Mesenchymal stem cell (in vitro differentiated cells and primary cell): ENCODE data around the gene HDAC4.
"Not testable (repeated sequence)": the region's sequence is repeated elsewhere in the genome, so short reads cannot be mapped to it uniquely, and the experiment has no call there.

ENCODE experiments used
- DNase-seq: peaks from one replicate; pipeline ENCODE4 v3.0.0-alpha.2; 2013
- H2AFZ ChIP-seq: one replicate; pipeline ENCODE4 v1.6.1; 2013; ENCODE audit warnings: low read depth, mild to moderate bottlenecking, control low read depth, inconsistent platforms, low read length, moderate library complexity
- H2AK5ac ChIP-seq: 2 replicates; pipeline ENCODE4 v1.6.1; 2013; ENCODE audit warnings: low read length, moderate library complexity, mild to moderate bottlenecking, inconsistent platforms; ENCODE audit not compliant: severe bottlenecking
- H2BK120ac ChIP-seq: one replicate; pipeline ENCODE4 v1.6.1; 2013; ENCODE audit warnings: low read depth, mild to moderate bottlenecking, inconsistent platforms, low read length, moderate library complexity
- H2BK12ac ChIP-seq, 2 experiments: one replicate each; pipeline ENCODE4 v1.6.1; 2013; ENCODE audit warnings: inconsistent platforms in 2 of 2, low read length in 2 of 2, mild to moderate bottlenecking in 2 of 2, moderate library complexity in 2 of 2, control low read depth in 1 of 2
- H2BK15ac ChIP-seq: one replicate; pipeline ENCODE4 v1.6.1; 2013; ENCODE audit warnings: mild to moderate bottlenecking, low read depth, inconsistent platforms; ENCODE audit not compliant: poor library complexity, severe bottlenecking
- H2BK5ac ChIP-seq: 2 replicates; pipeline ENCODE4 v1.6.1; 2013; ENCODE audit warnings: low read depth, mild to moderate bottlenecking, low read length, control low read depth, inconsistent platforms; ENCODE audit not compliant: poor library complexity, severe bottlenecking
- H3K14ac ChIP-seq, 2 experiments: one replicate each; pipeline ENCODE4 v1.6.1; 2013; ENCODE audit warnings: inconsistent platforms in 2 of 2, low read length in 2 of 2, control low read depth in 1 of 2, mild to moderate bottlenecking in 1 of 2, moderate library complexity in 1 of 2
- H3K18ac ChIP-seq, 2 experiments: one replicate each; pipeline ENCODE4 v1.6.1; 2013; ENCODE audit warnings: inconsistent platforms in 2 of 2, low read length in 2 of 2, control low read depth in 1 of 2, low read depth in 1 of 2, mild to moderate bottlenecking in 1 of 2
- H3K23ac ChIP-seq, 2 experiments: one replicate each; pipeline ENCODE4 v1.6.1; 2013; ENCODE audit warnings: inconsistent platforms in 2 of 2, low read length in 2 of 2, mild to moderate bottlenecking in 2 of 2, moderate library complexity in 2 of 2, control low read depth in 1 of 2
- H3K27ac ChIP-seq: 2 replicates; pipeline ENCODE4 v1.5.1; 2013; ENCODE audit warnings: mild to moderate bottlenecking, moderate library complexity, low read length, control low read depth, inconsistent platforms; ENCODE audit not compliant: poor library complexity, severe bottlenecking
- H3K27me3 ChIP-seq, 2 experiments: 2 replicates each; pipeline versions ENCODE4 v1.6.1 to v1.7.0; 2013; ENCODE audit warnings: low read length in 2 of 2, mild to moderate bottlenecking in 2 of 2, moderate library complexity in 2 of 2, control low read depth in 1 of 2, inconsistent platforms in 1 of 2; ENCODE audit not compliant: control insufficient read depth in 1 of 2, insufficient read depth in 1 of 2
- H3K36me3 ChIP-seq, 2 experiments: 2 replicates each; pipeline versions ENCODE4 v1.6.1 to v1.7.0; 2013; ENCODE audit warnings: low read length in 2 of 2, control low read depth in 1 of 2, inconsistent platforms in 1 of 2, low read depth in 1 of 2, mild to moderate bottlenecking in 1 of 2; ENCODE audit not compliant: insufficient read depth in 2 of 2, control insufficient read depth in 1 of 2
- H3K4ac ChIP-seq, 2 experiments: one replicate each; pipeline ENCODE4 v1.6.1; 2013; ENCODE audit warnings: inconsistent platforms in 2 of 2, low read length in 2 of 2, mild to moderate bottlenecking in 2 of 2, moderate library complexity in 2 of 2, control low read depth in 1 of 2, low read depth in 1 of 2
- H3K4me1 ChIP-seq: 2 replicates; pipeline ENCODE4 v1.6.1; 2013; ENCODE audit warnings: low read depth, low read length, control low read depth; ENCODE audit not compliant: control insufficient read depth, insufficient read depth
- H3K4me2 ChIP-seq: 2 replicates; pipeline ENCODE4 v1.6.1; 2013; ENCODE audit warnings: low read length, mild to moderate bottlenecking, inconsistent platforms; ENCODE audit not compliant: poor library complexity, severe bottlenecking
- H3K4me3 ChIP-seq, 2 experiments: 2 replicates each; pipeline versions ENCODE4 v1.5.1 to v1.7.0; 2013; ENCODE audit warnings: low read length in 2 of 2, mild to moderate bottlenecking in 2 of 2, control low read depth in 1 of 2, low read depth in 1 of 2; ENCODE audit not compliant: insufficient read depth in 1 of 2
- H3K79me1 ChIP-seq: replicated peaks from 2 replicates; pipeline ENCODE4 v1.6.1; 2013; ENCODE audit warnings: mild to moderate bottlenecking, control low read depth, low read length, inconsistent platforms; ENCODE audit not compliant: poor library complexity, severe bottlenecking
- H3K9ac ChIP-seq: 2 replicates; pipeline ENCODE4 v1.7.0; 2013; ENCODE audit warnings: mild to moderate bottlenecking, low read length, moderate library complexity
- H3K9me3 ChIP-seq: 2 replicates; pipeline ENCODE4 v1.7.0; 2013; ENCODE audit warnings: mild to moderate bottlenecking, low read length; ENCODE audit not compliant: control insufficient read depth
- H4K8ac ChIP-seq: one replicate; pipeline ENCODE4 v1.6.1; 2013; ENCODE audit warnings: inconsistent platforms, mild to moderate bottlenecking, low read length, moderate library complexity
- H4K91ac ChIP-seq: one replicate; pipeline ENCODE4 v1.6.1; 2013; ENCODE audit warnings: mild to moderate bottlenecking, low read length, inconsistent platforms
- WGBS: methylation state at CpG from one replicate; pipeline ENCODE4 v1.1.7; 2013; ENCODE audit warnings: mixed read lengths; 5-methylcytosine and 5-hydroxymethylcytosine counted together

HDAC4 gene

GRCh38 chr2:239038284-239038683, 362.5 kb downstream of the HDAC4 start:
- H3K4ac ChIP-seq, H2AK5ac ChIP-seq, H3K4me1 ChIP-seq, H3K9ac ChIP-seq, H2AFZ ChIP-seq, H2BK5ac ChIP-seq, H3K4me2 ChIP-seq, H3K14ac ChIP-seq, H2BK15ac ChIP-seq, DNase-seq, H2BK120ac ChIP-seq, H3K4me3 ChIP-seq, H2BK12ac ChIP-seq, H4K8ac ChIP-seq, H3K36me3 ChIP-seq, H3K27ac ChIP-seq, H3K79me1 ChIP-seq, H3K18ac ChIP-seq, H3K23ac ChIP-seq, H4K91ac ChIP-seq, H3K9me3 ChIP-seq: not testable (repeated sequence)
- 92% methylated on average over 12 of the region's 13 CpGs for WGBS
- peaks cover 15 to 31% of the 10 kb centered on the region in 2 experiments for H3K27me3 ChIP-seq

GRCh38 chr2:239037559-239037910, 363.3 kb downstream of the HDAC4 start:
- no peak overlapping the region for H2AFZ ChIP-seq
- DNase-seq, result no peak
- H4K8ac ChIP-seq, result no peak overlapping the region
- H2BK120ac ChIP-seq, result no peak overlapping the region
- no peak overlapping the region for H3K18ac ChIP-seq
- no peaks in the 10 kb centered on the region for H3K9me3 ChIP-seq
- H3K79me1 ChIP-seq, result no peaks in the 10 kb centered on the region
- no peak overlapping the region for H3K4me2 ChIP-seq
- no peak overlapping the region for H3K4ac ChIP-seq
- no peak overlapping the region for H3K4me3 ChIP-seq
- WGBS, result 89% methylated on average over 16 of the region's 16 CpGs
- no peak overlapping the region for H3K23ac ChIP-seq
- H3K14ac ChIP-seq, result no peak overlapping the region
- H3K27ac ChIP-seq, result no peak overlapping the region
- H2BK5ac ChIP-seq, result no peak overlapping the region
- H2AK5ac ChIP-seq, result no peak overlapping the region
- H3K9ac ChIP-seq, result no peak overlapping the region
- no peak overlapping the region for H2BK12ac ChIP-seq
- no peak overlapping the region for H2BK15ac ChIP-seq
- H3K27me3 ChIP-seq, result peaks cover 15 to 30% of the 10 kb centered on the region in 2 experiments
- H3K36me3 ChIP-seq, result no peaks in the 10 kb centered on the region
- peaks cover 2% of the 10 kb centered on the region for H3K4me1 ChIP-seq
- H4K91ac ChIP-seq, result no peak overlapping the region

GRCh38 chr2:239036819-239037558, 363.8 kb downstream of the HDAC4 start:
- no peak for DNase-seq
- H3K36me3 ChIP-seq, result no peaks in the 10 kb centered on the region
- H4K91ac ChIP-seq, result no peak overlapping the region
- H3K9me3 ChIP-seq, result no peaks in the 10 kb centered on the region
- H3K9ac ChIP-seq, result no peak overlapping the region
- no peak overlapping the region for H3K18ac ChIP-seq
- H3K23ac ChIP-seq, result no peak overlapping the region
- H3K4me3 ChIP-seq, result no peak overlapping the region
- H2AFZ ChIP-seq, result no peak overlapping the region
- no peak overlapping the region for H2BK120ac ChIP-seq
- H3K4me1 ChIP-seq, result peaks cover 2% of the 10 kb centered on the region
- H2AK5ac ChIP-seq, result no peak overlapping the region
- no peak overlapping the region for H4K8ac ChIP-seq
- H3K4ac ChIP-seq, result no peak overlapping the region
- no peaks in the 10 kb centered on the region for H3K79me1 ChIP-seq
- no peak overlapping the region for H3K27ac ChIP-seq
- no peak overlapping the region for H2BK12ac ChIP-seq
- no peak overlapping the region for H3K14ac ChIP-seq
- WGBS, result 92% methylated on average over 21 of the region's 21 CpGs
- H3K4me2 ChIP-seq, result no peak overlapping the region
- no peak overlapping the region for H2BK15ac ChIP-seq
- peaks cover 15 to 25% of the 10 kb centered on the region in 2 experiments for H3K27me3 ChIP-seq
- H2BK5ac ChIP-seq, result no peak overlapping the region

GRCh38 chr2:239035997-239036731, 364.7 kb downstream of the HDAC4 start:
- no peak overlapping the region for H2AK5ac ChIP-seq
- WGBS, result 74% methylated on average over 15 of the region's 15 CpGs

More at GRCh38 chr2:239035997-239036731, 364.7 kb downstream of the HDAC4 start:
- Histone ChIP-seq H2BK120ac (no peak overlapping the region), H2BK12ac (no peak overlapping the region), H3K4me2 (no peak overlapping the region), H3K9ac (no peak overlapping the region), H2BK15ac (no peak overlapping the region), H4K8ac (no peak overlapping the region), H3K79me1 (no peaks in the 10 kb centered on the region), H4K91ac (no peak overlapping the region), H3K14ac (no peak overlapping the region), H3K23ac (no peak overlapping the region), H2BK5ac (no peak overlapping the region), H3K27ac (no peak overlapping the region), H2AFZ (no peak overlapping the region), H3K4ac (no peak overlapping the region), H3K4me3 (no peak overlapping the region), H3K27me3 (peaks cover 15 to 24% of the 10 kb centered on the region in 2 experiments), H3K36me3 (no peaks in the 10 kb centered on the region), H3K9me3 (no peaks in the 10 kb centered on the region), H3K4me1 (peaks cover 2% of the 10 kb centered on the region), H3K18ac (no peak overlapping the region)
- no peak for DNase-seq
